Trophoblast cell (in vitro differentiated cells and primary cell): ENCODE results near the gene MTA3.

Experiments
- DNase-seq, 2 donors: peaks; one replicate each; pipeline ENCODE4 v3.0.0-alpha.2; 2016
- H2AFZ ChIP-seq: 2 replicates; pipeline ENCODE4 v1.6.1; 2013; ENCODE audit warnings: low read length, moderate library complexity, mild to moderate bottlenecking; ENCODE audit not compliant: insufficient read depth, poor library complexity
- H2AK5ac ChIP-seq: 2 replicates; pipeline ENCODE4 v1.6.1; 2013; ENCODE audit warnings: mild to moderate bottlenecking, low read length
- H2BK120ac ChIP-seq: 2 replicates; pipeline ENCODE4 v1.6.1; 2013; ENCODE audit warnings: low read length, mild to moderate bottlenecking, moderate library complexity; ENCODE audit not compliant: insufficient read depth, poor library complexity
- H2BK12ac ChIP-seq: 2 replicates; pipeline ENCODE4 v1.6.1; 2013; ENCODE audit warnings: mild to moderate bottlenecking, low read length, moderate library complexity
- H2BK5ac ChIP-seq: 2 replicates; pipeline ENCODE4 v1.6.1; 2013; ENCODE audit warnings: low read length, low read depth, moderate library complexity, mild to moderate bottlenecking; ENCODE audit not compliant: poor library complexity
- H3K14ac ChIP-seq: 2 replicates; pipeline ENCODE4 v1.6.1; 2013; ENCODE audit warnings: mild to moderate bottlenecking, low read length
- H3K18ac ChIP-seq: 2 replicates; pipeline ENCODE4 v1.6.1; 2013; ENCODE audit warnings: mild to moderate bottlenecking, low read length
- H3K23ac ChIP-seq: 2 replicates; pipeline ENCODE4 v1.6.1; 2013; ENCODE audit warnings: low read length
- H3K27ac ChIP-seq: 2 replicates; pipeline ENCODE4 v1.5.1; 2013; ENCODE audit warnings: low read depth, mild to moderate bottlenecking, inconsistent platforms, low read length, moderate library complexity
- H3K27me3 ChIP-seq: 2 replicates; pipeline ENCODE4 v1.6.1; 2013; ENCODE audit warnings: inconsistent platforms, mild to moderate bottlenecking, low read length, moderate library complexity; ENCODE audit not compliant: insufficient read depth
- H3K36me3 ChIP-seq, 2 experiments: 1 replicate in 1 of 2; 2 replicates in 1 of 2; pipeline ENCODE4 v1.6.1; 2013; ENCODE audit warnings: low read length in 2 of 2, mild to moderate bottlenecking in 2 of 2, moderate library complexity in 1 of 2; ENCODE audit not compliant: insufficient read depth in 2 of 2, control insufficient read depth in 1 of 2
- H3K4ac ChIP-seq: 2 replicates; pipeline ENCODE4 v1.6.1; 2013; ENCODE audit warnings: low read depth, mild to moderate bottlenecking, low read length, moderate library complexity
- H3K4me1 ChIP-seq, 2 experiments: 1 replicate in 1 of 2; 2 replicates in 1 of 2; pipeline ENCODE4 v1.6.1; 2013; ENCODE audit warnings: low read length in 2 of 2, mild to moderate bottlenecking in 2 of 2, moderate library complexity in 1 of 2; ENCODE audit not compliant: insufficient read depth in 2 of 2, control insufficient read depth in 1 of 2
- H3K4me2 ChIP-seq: 2 replicates; pipeline ENCODE4 v1.6.1; 2013; ENCODE audit warnings: inconsistent platforms, mild to moderate bottlenecking, low read length, moderate library complexity
- H3K4me3 ChIP-seq: 2 replicates; pipeline ENCODE4 v1.5.1; 2013; ENCODE audit warnings: mild to moderate bottlenecking, low read depth, low read length, inconsistent platforms
- H3K79me1 ChIP-seq: one replicate; pipeline ENCODE4 v1.6.1; 2013; ENCODE audit warnings: low read length
- H3K79me2 ChIP-seq: 2 replicates; pipeline ENCODE4 v1.6.1; 2013; ENCODE audit warnings: low read length, mild to moderate bottlenecking; ENCODE audit not compliant: control insufficient read depth, insufficient read depth, poor library complexity
- H3K9ac ChIP-seq: 2 replicates; pipeline ENCODE4 v1.6.1; 2013; ENCODE audit warnings: mild to moderate bottlenecking, low read length
- H3K9me3 ChIP-seq: 2 replicates; pipeline ENCODE4 v1.6.1; 2013; ENCODE audit warnings: low read depth, mild to moderate bottlenecking, control low read depth, inconsistent platforms, low read length; ENCODE audit not compliant: insufficient read depth
- H4K12ac ChIP-seq: 2 replicates; pipeline ENCODE4 v1.6.1; 2013; ENCODE audit warnings: low read depth, mild to moderate bottlenecking, low read length, moderate library complexity
- H4K8ac ChIP-seq: 2 replicates; pipeline ENCODE4 v1.6.1; 2013; ENCODE audit warnings: low read depth, mild to moderate bottlenecking, low read length, moderate library complexity
- H4K91ac ChIP-seq: one replicate; pipeline ENCODE4 v1.6.1; 2013; ENCODE audit warnings: low read depth, mild to moderate bottlenecking, low read length, moderate library complexity
- WGBS: extraction: QIAGEN DNeasy Blood & Tissue Kit; methylation state at CpG from one replicate; pipeline ENCODE4 v1.1.7; 2013; ENCODE audit warnings: missing lambda C conversion rate; ENCODE audit not compliant: insufficient read length, insufficient coverage; ENCODE audit errors: extremely low coverage; 5-methylcytosine and 5-hydroxymethylcytosine counted together

MTA3 gene

DNA sequence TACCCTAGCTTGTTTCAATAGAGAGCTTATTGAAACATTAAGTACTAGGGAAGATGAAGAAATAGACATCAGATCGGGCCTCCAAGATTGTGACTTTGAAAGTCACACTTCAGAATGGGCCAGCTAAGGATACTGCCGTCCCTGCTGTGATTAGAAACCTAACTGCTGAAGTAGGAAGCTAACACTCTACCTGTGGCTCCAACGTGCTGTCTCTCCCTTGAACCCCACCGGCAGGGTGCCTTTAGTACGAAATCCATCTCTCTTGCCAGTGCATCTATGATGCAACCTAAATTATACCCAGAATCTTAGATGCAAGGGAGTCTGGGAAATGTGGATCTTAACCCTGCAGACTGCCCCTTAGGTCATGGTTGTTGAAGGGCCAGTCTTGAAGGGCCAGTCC, 116.9 kb downstream of the MTA3 start:
- no peak overlapping the region for H2BK120ac ChIP-seq
- no peak overlapping the region for H2AK5ac ChIP-seq
- H2BK12ac ChIP-seq = no peak overlapping the region
- no CpG with 5 or more reads among the region's 5 CpGs for WGBS
- H4K12ac ChIP-seq = no peak overlapping the region
- no peaks in the 10 kb centered on the region for H3K9me3 ChIP-seq
- no peaks in the 10 kb centered on the region for H3K4me1 ChIP-seq
- H3K23ac ChIP-seq = no peak overlapping the region
- H3K4me3 ChIP-seq = no peak overlapping the region
- H4K91ac ChIP-seq = no peak overlapping the region
- no peak overlapping the region for H2BK5ac ChIP-seq
- H3K14ac ChIP-seq = no peak overlapping the region
- no peak overlapping the region for H3K9ac ChIP-seq
- H3K79me1 ChIP-seq = no peaks in the 10 kb centered on the region
- H3K4ac ChIP-seq = no peak overlapping the region
- no peak overlapping the region for H3K18ac ChIP-seq
- no peak overlapping the region for H4K8ac ChIP-seq
- H3K79me2 ChIP-seq = no peaks in the 10 kb centered on the region
- H3K27ac ChIP-seq = no peak overlapping the region
- no peak overlapping the region for H2AFZ ChIP-seq
- no peak for DNase-seq
- peaks cover 2 to 4% of the 10 kb centered on the region in 2 experiments for H3K36me3 ChIP-seq
- no peak overlapping the region for H3K4me2 ChIP-seq
- H3K27me3 ChIP-seq = no peaks in the 10 kb centered on the region

GRCh38 chr2:42693013-42693615, 124.7 kb downstream of the MTA3 start:
- no peak overlapping the region for H2BK12ac ChIP-seq
- no peak overlapping the region for H4K12ac ChIP-seq
- H3K9me3 ChIP-seq = no peaks in the 10 kb centered on the region
- no peak for DNase-seq
- H3K4me1 ChIP-seq = peaks cover 0 to 12% of the 10 kb centered on the region in 2 experiments
- no peak overlapping the region for H3K9ac ChIP-seq
- no peak overlapping the region for H2BK120ac ChIP-seq
- no peak overlapping the region for H2AK5ac ChIP-seq
- no peaks in the 10 kb centered on the region for H3K27me3 ChIP-seq
- H3K18ac ChIP-seq = no peak overlapping the region
- H2AFZ ChIP-seq = no peak overlapping the region
- H3K4me3 ChIP-seq = no peak overlapping the region
- H2BK5ac ChIP-seq = peak overlapping the region; percentile 28
- no peak overlapping the region for H4K8ac ChIP-seq
- H3K79me2 ChIP-seq = no peaks in the 10 kb centered on the region
- no peak overlapping the region for H3K4me2 ChIP-seq
- peak overlapping the region; percentile 62 for H3K23ac ChIP-seq
- no peak overlapping the region for H4K91ac ChIP-seq
- peak overlapping the region; percentile 40 for H3K27ac ChIP-seq
- no CpG with 5 or more reads among the region's 2 CpGs for WGBS
- no peaks in the 10 kb centered on the region for H3K79me1 ChIP-seq
- H3K4ac ChIP-seq = no peak overlapping the region
- H3K14ac ChIP-seq = no peak overlapping the region
- peaks cover 0 to 1% of the 10 kb centered on the region in 2 experiments for H3K36me3 ChIP-seq

GRCh38 chr2:42693688-42694479, 125.5 kb downstream of the MTA3 start:
- no peak overlapping the region for H2BK12ac ChIP-seq
- no peak overlapping the region for H2AFZ ChIP-seq
- H4K91ac ChIP-seq = no peak overlapping the region
- WGBS = no CpG with 5 or more reads among the region's 5 CpGs
- no peak overlapping the region for H4K12ac ChIP-seq
- no peak overlapping the region for H3K4ac ChIP-seq
- H3K79me1 ChIP-seq = no peaks in the 10 kb centered on the region
- H2BK5ac ChIP-seq = peak overlapping the region; percentile 28
- peaks cover 0 to 12% of the 10 kb centered on the region in 2 experiments for H3K4me1 ChIP-seq
- DNase-seq = peak in 1 of 2 donors; percentile 3
- no peak overlapping the region for H3K18ac ChIP-seq
- no peak overlapping the region for H4K8ac ChIP-seq
- H3K36me3 ChIP-seq = peaks cover 0 to 1% of the 10 kb centered on the region in 2 experiments
- H3K79me2 ChIP-seq = no peaks in the 10 kb centered on the region
- H3K27ac ChIP-seq = peak overlapping the region; percentile 40
- no peaks in the 10 kb centered on the region for H3K27me3 ChIP-seq
- no peak overlapping the region for H2AK5ac ChIP-seq
- H3K23ac ChIP-seq = no peak overlapping the region
- H3K4me3 ChIP-seq = no peak overlapping the region
- no peaks in the 10 kb centered on the region for H3K9me3 ChIP-seq
- no peak overlapping the region for H2BK120ac ChIP-seq
- no peak overlapping the region for H3K14ac ChIP-seq
- H3K9ac ChIP-seq = no peak overlapping the region
- no peak overlapping the region for H3K4me2 ChIP-seq

DNA sequence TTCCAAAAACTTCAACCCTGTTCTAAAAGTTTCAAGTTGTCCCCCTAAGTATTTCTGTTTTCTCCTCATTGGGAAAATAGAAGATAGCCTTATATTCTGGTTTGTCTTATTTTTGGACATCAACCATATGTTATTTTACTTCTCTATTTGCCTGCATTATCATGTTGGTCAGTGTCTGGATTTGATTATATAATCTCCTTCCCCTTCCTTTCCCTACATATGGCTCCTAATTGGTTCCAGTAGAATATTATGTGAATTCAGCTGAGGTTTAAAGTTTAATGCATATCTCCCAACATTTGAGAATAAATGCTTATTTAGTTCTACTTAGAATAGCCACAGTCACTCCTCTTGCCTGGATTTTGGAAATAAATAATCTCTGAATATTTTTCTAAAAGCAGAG, 128.6 kb downstream of the MTA3 start:
- Histone ChIP-seq H4K12ac (no peak overlapping the region), H3K4me1 (peaks cover 0 to 12% of the 10 kb centered on the region in 2 experiments), H3K79me1 (no peaks in the 10 kb centered on the region), H2BK120ac (no peak overlapping the region), H3K14ac (no peak overlapping the region), H3K18ac (no peak overlapping the region), H3K4me3 (no peak overlapping the region), H3K4me2 (no peak overlapping the region), H4K8ac (no peak overlapping the region), H2BK12ac (no peak overlapping the region), H3K36me3 (peaks cover 0 to 1% of the 10 kb centered on the region in 2 experiments), H2AFZ (no peak overlapping the region), H3K27ac (no peak overlapping the region), H3K4ac (no peak overlapping the region), H3K9me3 (no peaks in the 10 kb centered on the region), H4K91ac (no peak overlapping the region), H3K27me3 (no peaks in the 10 kb centered on the region), H3K9ac (no peak overlapping the region), H3K23ac (no peak overlapping the region), H2AK5ac (no peak overlapping the region), H2BK5ac (no peak overlapping the region), H3K79me2 (no peaks in the 10 kb centered on the region)
- no peak for DNase-seq
